Stimulated activated CD4-positive, alpha-beta T cell treated with anti-CD3 and anti-CD28 coated beads, TNF-alpha, amount 100 ng/mL, for 1 hour (primary cell): ENCODE data around the gene GMDS.
"Not testable (repeated sequence)": the region's sequence is repeated elsewhere in the genome, so short reads cannot be mapped to it uniquely, and the experiment has no call there.

Experiments
- DNase-seq, 3 donors: peaks; one replicate each; pipeline ENCODE4 v3.0.0-alpha.2; 2020; ENCODE audit warnings: low read depth in 3 of 3, low spot score in 1 of 3

The GMDS gene

GRCh38 chr6:1870251-1870650 lies 375.2 kb downstream of the GMDS start:
- no peak for DNase-seq

- no peak for DNase-seq
Measured at GRCh38 chr6:1869769-1870168, 375.6 kb downstream of the GMDS start.

GRCh38 chr6:1869308-1869707 lies 376.1 kb downstream of the GMDS start:
- no peak for DNase-seq

GRCh38 chr6:1868561-1869261 lies 376.7 kb downstream of the GMDS start:
- no peak for DNase-seq

- DNase-seq, result no peak
Measured at GRCh38 chr6:1867197-1867596, 378.2 kb downstream of the GMDS start.

- no peak for DNase-seq
Measured at GRCh38 chr6:1865585-1865984, 379.8 kb downstream of the GMDS start.

- no peak for DNase-seq
Measured at GRCh38 chr6:1864496-1864895, 380.9 kb downstream of the GMDS start.

GRCh38 chr6:1862411-1862810 lies 383.0 kb downstream of the GMDS start:
- no peak for DNase-seq

- DNase-seq, result no peak
Measured at GRCh38 chr6:1860756-1861348, 384.6 kb downstream of the GMDS start.

- no peak for DNase-seq
Measured at GRCh38 chr6:1858859-1859258, 386.5 kb downstream of the GMDS start.

GRCh38 chr6:1858196-1858595 lies 387.2 kb downstream of the GMDS start:
- no peak for DNase-seq

- no peak for DNase-seq
Measured at GRCh38 chr6:1856381-1856780, 389.0 kb downstream of the GMDS start.

GRCh38 chr6:1855890-1856289 lies 389.5 kb downstream of the GMDS start:
- DNase-seq, result no peak

- DNase-seq, result no peak
Measured at GRCh38 chr6:1854296-1854695, 391.1 kb downstream of the GMDS start.

GRCh38 chr6:1853761-1854160 lies 391.6 kb downstream of the GMDS start:
- no peak for DNase-seq

- DNase-seq, result no peak
Measured at GRCh38 chr6:1851681-1852456, 393.5 kb downstream of the GMDS start.

GRCh38 chr6:1850840-1851157 lies 394.6 kb downstream of the GMDS start:
- DNase-seq, result no peak

GRCh38 chr6:1850121-1850839 lies 395.1 kb downstream of the GMDS start:
- DNase-seq, result no peak

- DNase-seq, result no peak
Measured at GRCh38 chr6:1849691-1850090, 395.7 kb downstream of the GMDS start.

- no peak for DNase-seq
Measured at GRCh38 chr6:1848752-1849151, 396.7 kb downstream of the GMDS start.

- no peak for DNase-seq
Measured at GRCh38 chr6:1846611-1847010, 398.8 kb downstream of the GMDS start.

- DNase-seq, result not testable (repeated sequence)
Measured at GRCh38 chr6:1845543-1845942, 399.9 kb downstream of the GMDS start.
